Gastrocnemius medialis (tissue), 4 donors: ENCODE measurements around the gene HRK. TPM values are rescaled to one million over a fixed set of nuclear protein-coding genes. Genes with fewer than 3 reads are reported as not detected.

Experiments
- ATAC-seq, 2 donors: fragments of 150-250 bp; one replicate each; pipeline ENCODE4 v1.9.1; 2016
- DNase-seq, 2 donors: peaks; one replicate each; pipeline ENCODE4 v3.0.0-alpha.2; 2019
- H3K27ac ChIP-seq, 4 donors: fragments of 200-600 bp; sonication (generic); 1 replicate in 1 of 4; 2 replicates in 3 of 4; pipeline ENCODE4 v1.5.1; 2016 to 2018; ENCODE audit warnings: mild to moderate bottlenecking in 2 of 4, moderate library complexity in 1 of 4
- H3K27me3 ChIP-seq, 3 donors: fragments of 200-600 bp; sonication (generic) in 2 of 3; 1 replicate in 1 of 3; 2 replicates in 2 of 3; pipeline versions ENCODE4 v1.5.1 to v1.6.0; 2016 to 2019; ENCODE audit warnings: mild to moderate bottlenecking in 1 of 3, moderate library complexity in 1 of 3
- H3K36me3 ChIP-seq, 2 donors: fragments of 200-600 bp; sonication (generic) in 1 of 2; one replicate each; pipeline ENCODE4 v1.5.1; 2017 to 2018
- H3K4me1 ChIP-seq, 2 donors: fragments of 200-600 bp; sonication (generic) in 1 of 2; one replicate each; pipeline ENCODE4 v1.5.1; 2016 to 2017; ENCODE audit warnings: mild to moderate bottlenecking in 2 of 2
- H3K4me3 ChIP-seq, 4 donors: fragments of 200-600 bp; sonication (generic) in 3 of 4; 1 replicate in 1 of 4; 2 replicates in 3 of 4; pipeline ENCODE4 v1.5.1; 2016 to 2019; ENCODE audit warnings: mild to moderate bottlenecking in 2 of 4
- H3K9me3 ChIP-seq, 3 donors: fragments of 200-600 bp; sonication (generic) in 2 of 3; 1 replicate in 1 of 3; 2 replicates in 2 of 3; pipeline ENCODE4 v1.5.1; 2016 to 2019
- POLR2A ChIP-seq, 2 donors: fragments of 450-650 bp; IDR thresholded peaks; one replicate each; pipeline ENCODE4 v1.6.1; 2017; ENCODE audit warnings: antibody characterized with exemption in 2 of 2, mild to moderate bottlenecking in 2 of 2, moderate library complexity in 2 of 2
- in situ Hi-C, 4 donors: fragments of 200-750 bp; cut with MboI; loops; one replicate each; pipeline versions ENCODE4 v1.15.0 to v1.8.0; 2017; ENCODE audit warnings: low sequenced_read_pairs in 4 of 4
- intact Hi-C: fragments of 100-400 bp; cut with DNase I; formaldehyde crosslinking; loops from one replicate; pipeline ENCODE4 v1.15.1; 2023; ENCODE audit warnings: low total_unique reads
- total RNA-seq, 4 donors: library from RNA; depleted of rRNA; stranded (reverse); fragments of >200 nt; gene quantifications; one replicate each; pipeline versions ENCODE4 v1.1.0 to v1.2.3, GENCODE V29; 2016
- TF ChIP-seq, protein P1 (sequence below), 5 experiments: fragments of 450-650 bp in 3 of 5; fragments of 200-600 bp in 2 of 5; sonication (generic) in 2 of 5; IDR thresholded peaks in 4 of 5; conservative IDR thresholded peaks in 1 of 5; 1 replicate in 4 of 5; 2 replicates in 1 of 5; pipeline ENCODE4 v1.5.1; 2016 to 2019; ENCODE audit warnings: antibody characterized with exemption in 5 of 5, mild to moderate bottlenecking in 3 of 5, moderate library complexity in 3 of 5

Gene HRK
- total RNA-seq, 4 donors from 2014 or later, result not detected

DNA sequence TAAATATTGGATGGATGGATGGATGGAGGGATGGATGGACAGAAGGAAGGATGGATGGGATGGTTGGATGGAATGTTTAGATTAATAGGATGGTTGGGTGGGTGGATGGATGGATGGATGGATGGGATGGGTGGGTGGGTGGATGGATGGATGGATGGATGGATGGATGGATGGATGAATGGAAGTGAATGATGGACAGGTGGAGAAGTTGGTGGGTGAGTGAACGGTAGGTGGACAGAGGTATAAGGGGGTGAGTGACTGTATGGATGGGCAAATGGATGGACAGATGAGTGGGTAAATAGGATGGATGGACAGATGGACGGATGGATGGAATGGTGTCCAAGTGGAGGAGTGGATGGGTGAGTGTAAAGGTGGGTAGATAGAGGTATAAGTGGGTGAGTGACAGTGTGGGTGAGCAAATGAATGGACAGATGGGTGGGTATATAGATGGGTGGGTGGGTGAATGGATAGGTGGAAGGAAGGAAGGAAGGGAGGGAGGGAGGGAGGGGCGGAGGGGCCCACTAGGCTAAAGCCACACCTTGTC is 41.9 kb downstream of the HRK start:
- H3K27me3 ChIP-seq, result no peaks in the 10 kb centered on the region
- ATAC-seq (no peak), DNase-seq (no peak)
- TF ChIP-seq, protein P1, sequence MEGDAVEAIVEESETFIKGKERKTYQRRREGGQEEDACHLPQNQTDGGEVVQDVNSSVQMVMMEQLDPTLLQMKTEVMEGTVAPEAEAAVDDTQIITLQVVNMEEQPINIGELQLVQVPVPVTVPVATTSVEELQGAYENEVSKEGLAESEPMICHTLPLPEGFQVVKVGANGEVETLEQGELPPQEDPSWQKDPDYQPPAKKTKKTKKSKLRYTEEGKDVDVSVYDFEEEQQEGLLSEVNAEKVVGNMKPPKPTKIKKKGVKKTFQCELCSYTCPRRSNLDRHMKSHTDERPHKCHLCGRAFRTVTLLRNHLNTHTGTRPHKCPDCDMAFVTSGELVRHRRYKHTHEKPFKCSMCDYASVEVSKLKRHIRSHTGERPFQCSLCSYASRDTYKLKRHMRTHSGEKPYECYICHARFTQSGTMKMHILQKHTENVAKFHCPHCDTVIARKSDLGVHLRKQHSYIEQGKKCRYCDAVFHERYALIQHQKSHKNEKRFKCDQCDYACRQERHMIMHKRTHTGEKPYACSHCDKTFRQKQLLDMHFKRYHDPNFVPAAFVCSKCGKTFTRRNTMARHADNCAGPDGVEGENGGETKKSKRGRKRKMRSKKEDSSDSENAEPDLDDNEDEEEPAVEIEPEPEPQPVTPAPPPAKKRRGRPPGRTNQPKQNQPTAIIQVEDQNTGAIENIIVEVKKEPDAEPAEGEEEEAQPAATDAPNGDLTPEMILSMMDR (IDR thresholded peaks at IDR 0.05 in 4 of 5, conservative IDR thresholded peaks at IDR 0.05 in 1 of 5), result no peak
- no peak for TF ChIP-seq POLR2A (IDR thresholded peaks at IDR 0.05)
- H3K27ac ChIP-seq, result no peak overlapping the region
- in situ Hi-C loops (no loop called here), intact Hi-C loops (no loop called here)
- no peaks in the 10 kb centered on the region for H3K4me1 ChIP-seq
- no peaks in the 10 kb centered on the region for H3K36me3 ChIP-seq
- no peaks in the 10 kb centered on the region for H3K9me3 ChIP-seq
- H3K4me3 ChIP-seq, result no peak overlapping the region

DNA sequence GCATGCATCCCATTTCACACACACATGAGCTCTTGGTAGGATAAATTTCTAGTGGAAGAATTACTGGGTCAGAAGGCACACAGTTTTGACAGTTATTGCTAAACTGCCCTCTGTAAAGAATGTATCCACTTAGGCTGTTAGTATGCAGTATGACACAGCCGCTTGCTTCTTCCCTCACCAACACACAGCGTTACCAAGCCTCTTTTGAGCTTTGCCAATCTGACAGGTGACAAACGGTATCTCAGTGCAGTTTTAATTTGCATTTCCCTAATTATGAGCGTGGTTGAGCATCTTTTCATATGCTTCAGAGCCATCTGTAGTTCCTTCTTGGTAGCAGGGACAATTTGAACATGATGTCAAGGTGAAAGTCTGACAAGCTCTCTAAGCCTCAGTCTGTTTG is 42.9 kb downstream of the HRK start:
- H3K27ac ChIP-seq, result no peak overlapping the region
- TF ChIP-seq, protein P1 (IDR thresholded peaks at IDR 0.05 in 4 of 5, conservative IDR thresholded peaks at IDR 0.05 in 1 of 5), result no peak
- TF ChIP-seq POLR2A (IDR thresholded peaks at IDR 0.05), result no peak
- H3K36me3 ChIP-seq, result no peaks in the 10 kb centered on the region
- no peaks in the 10 kb centered on the region for H3K4me1 ChIP-seq
- in situ Hi-C loops, result no loop called here
- H3K4me3 ChIP-seq, result no peak overlapping the region
- no peaks in the 10 kb centered on the region for H3K9me3 ChIP-seq
- H3K27me3 ChIP-seq, result no peaks in the 10 kb centered on the region
- intact Hi-C loops, result no loop called here
- ATAC-seq (no peak), DNase-seq (no peak)

DNA sequence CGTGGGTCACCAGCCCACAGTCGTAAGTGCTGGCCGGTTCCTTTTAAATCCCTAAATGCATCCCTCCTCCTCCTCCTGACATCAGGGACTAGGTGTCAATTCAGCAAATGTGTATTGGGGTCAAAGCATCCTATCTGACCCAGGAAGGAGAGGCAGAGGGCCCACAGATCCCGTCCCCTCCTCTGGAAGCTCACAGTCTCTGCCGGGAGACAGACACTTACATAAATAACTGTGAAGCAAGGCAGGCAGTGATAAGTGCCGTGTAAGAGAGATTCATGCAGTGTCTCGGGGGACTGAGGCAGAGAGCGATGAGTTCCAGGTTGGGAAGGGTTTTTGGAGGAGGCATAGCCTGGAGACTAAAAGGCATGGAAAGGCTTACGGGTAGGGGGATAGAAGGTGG is 44.1 kb downstream of the HRK start:
- Histone ChIP-seq H3K36me3 (no peaks in the 10 kb centered on the region), H3K27me3 (no peaks in the 10 kb centered on the region), H3K27ac (no peak overlapping the region), H3K4me3 (no peak overlapping the region), H3K4me1 (no peaks in the 10 kb centered on the region), H3K9me3 (no peaks in the 10 kb centered on the region)
- in situ Hi-C loops, result no loop called here
- intact Hi-C loops, result no loop called here
- TF ChIP-seq, protein P1 (IDR thresholded peaks at IDR 0.05 in 4 of 5, conservative IDR thresholded peaks at IDR 0.05 in 1 of 5), result no peak
- no peak for TF ChIP-seq POLR2A (IDR thresholded peaks at IDR 0.05)
- DNase-seq, result no peak
- ATAC-seq, result no peak

DNA sequence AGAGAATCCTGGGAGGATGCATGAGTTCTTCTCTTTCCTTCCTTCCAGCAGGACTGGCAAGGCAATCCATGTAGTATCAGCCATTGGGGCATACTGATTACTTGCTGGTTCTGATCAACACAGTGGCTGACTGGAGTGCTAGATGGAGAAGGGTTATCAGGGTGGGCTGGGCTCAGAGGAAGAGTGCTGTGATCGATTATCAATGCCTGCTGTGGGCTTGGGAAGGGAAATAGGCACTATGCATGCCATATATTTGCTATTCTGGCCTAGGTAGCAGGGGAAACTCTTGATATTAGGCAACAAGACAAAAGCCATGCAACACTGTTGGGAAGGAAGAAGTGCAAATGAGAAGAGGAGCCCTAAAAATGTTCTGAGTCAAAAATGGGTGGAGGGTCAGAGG is 45.8 kb downstream of the HRK start:
- no peak for DNase-seq
- ATAC-seq, result no peak
- TF ChIP-seq POLR2A (IDR thresholded peaks at IDR 0.05), result no peak
- TF ChIP-seq, protein P1 (IDR thresholded peaks at IDR 0.05 in 4 of 5, conservative IDR thresholded peaks at IDR 0.05 in 1 of 5), result no peak
- H3K4me1 ChIP-seq, result no peaks in the 10 kb centered on the region
- no peak overlapping the region for H3K27ac ChIP-seq
- intact Hi-C loops (no loop called here), in situ Hi-C loops (no loop called here)
- H3K27me3 ChIP-seq, result no peaks in the 10 kb centered on the region
- no peak overlapping the region for H3K4me3 ChIP-seq
- no peaks in the 10 kb centered on the region for H3K36me3 ChIP-seq
- H3K9me3 ChIP-seq, result no peaks in the 10 kb centered on the region

DNA sequence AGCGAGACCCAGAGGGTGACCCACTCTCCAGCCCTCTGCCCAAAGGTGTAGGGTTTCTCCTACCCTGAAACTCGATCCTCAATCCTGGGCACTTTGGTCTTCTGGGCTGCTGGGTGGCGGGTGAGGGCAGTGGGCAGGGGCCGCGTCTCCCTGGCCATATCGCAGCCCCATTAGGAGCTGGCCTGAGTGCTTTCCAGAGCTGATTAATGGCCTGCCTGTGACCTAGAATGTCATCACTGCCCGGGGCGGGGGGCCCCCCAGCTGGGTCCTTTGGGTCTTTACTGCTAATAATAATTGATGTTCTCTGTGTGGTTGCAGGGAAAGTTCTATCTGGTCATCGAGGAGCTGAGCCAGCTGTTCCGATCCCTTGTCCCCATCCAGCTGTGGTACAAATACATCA is 47.8 kb downstream of the HRK start:
- intact Hi-C loops (no loop called here), in situ Hi-C loops (no loop called here)
- H3K9me3 ChIP-seq, result no peaks in the 10 kb centered on the region
- no peaks in the 10 kb centered on the region for H3K4me1 ChIP-seq
- H3K4me3 ChIP-seq, result no peak overlapping the region
- no peaks in the 10 kb centered on the region for H3K27me3 ChIP-seq
- DNase-seq (no peak), ATAC-seq (no peak)
- TF ChIP-seq, protein P1 (IDR thresholded peaks at IDR 0.05 in 4 of 5, conservative IDR thresholded peaks at IDR 0.05 in 1 of 5), result no peak
- TF ChIP-seq POLR2A (IDR thresholded peaks at IDR 0.05), result no peak
- H3K27ac ChIP-seq, result no peak overlapping the region
- H3K36me3 ChIP-seq, result no peaks in the 10 kb centered on the region
